GM23338 (cell line): ENCODE data around the gene SRD5A3. TPM values are rescaled to one million over a fixed set of nuclear protein-coding genes. Genes with fewer than 3 reads are reported as not detected.

Source experiments
- JUNB ChIP-seq: IDR thresholded peaks from one replicate; pipeline ENCODE4 v1.6.1; 2016; ENCODE audit warnings: antibody characterized with exemption; ENCODE audit not compliant: unreplicated experiment
- REST ChIP-seq: IDR thresholded peaks from one replicate; pipeline ENCODE4 v1.6.1; 2018; ENCODE audit warnings: antibody characterized with exemption; ENCODE audit not compliant: unreplicated experiment
- STAT1 ChIP-seq: IDR thresholded peaks from one replicate; pipeline ENCODE4 v1.6.1; 2016; ENCODE audit warnings: antibody characterized with exemption; ENCODE audit not compliant: unreplicated experiment
- ZNF114 ChIP-seq: fragments of 250-450 bp; sonication (Bioruptor Pico); IDR thresholded peaks from 2 replicates; pipeline ENCODE4 v1.5.0; 2020; ENCODE audit warnings: mild to moderate bottlenecking, moderate library complexity
- ZNF462 ChIP-seq: fragments of 250-450 bp; sonication (Bioruptor Pico); IDR thresholded peaks from 2 replicates; pipeline ENCODE4 v1.5.0; 2020; ENCODE audit warnings: mild to moderate bottlenecking, moderate library complexity
- polyA plus RNA-seq: library from polyadenylated mRNA; unstranded; fragments of >200 nt; fragmentation: Nextera tagmentation; extraction: Ambion mirVana; gene quantifications from 2 replicates; pipeline ENCODE4 v1.2.1, GENCODE V29; 2016
- total RNA-seq: library from RNA; depleted of rRNA; stranded (reverse); fragments of >200 nt; shearing (Covaris generic); gene quantifications from 2 replicates; pipeline ENCODE4 v1.2.3, GENCODE V29; 2014

The SRD5A3 gene
- total and polyA plus RNA-seq, 2 experiments from 2014 or later: 23.0 to 49.9 TPM

- no peak for TF ChIP-seq REST
- no peak for TF ChIP-seq STAT1
- TF ChIP-seq ZNF114: no peak
- no peak for TF ChIP-seq JUNB
- no peak for TF ChIP-seq ZNF462 (CRISPR knock-in tag)
These were observed 40.8 kb downstream of the SRD5A3 start (continued) for GRCh38 chr4:55386840-55387239.
